Brain pericyte (primary cell): Measurements from ENCODE around the gene LPO.

ENCODE experiments used
- DNase-seq: peaks from one replicate; pipeline ENCODE4 v3.0.0-alpha.2; 2012; ENCODE audit warnings: low read depth, low spot score

The LPO gene

GRCh38 chr17:58303971-58304749, 65.8 kb downstream of the LPO start:
- no peak for DNase-seq

GRCh38 chr17:58304750-58305486, 66.5 kb downstream of the LPO start:
- DNase-seq: no peak

GRCh38 chr17:58305626-58306025, 67.2 kb downstream of the LPO start:
- no peak for DNase-seq

GRCh38 chr17:58306131-58306951, 68.0 kb downstream of the LPO start:
- no peak for DNase-seq

- no peak for DNase-seq
Observed at GRCh38 chr17:58307468-58308172, 69.2 kb downstream of the LPO start.

- DNase-seq: no peak
Observed at GRCh38 chr17:58308173-58308984, 70.0 kb downstream of the LPO start.

GRCh38 chr17:58308985-58309917, 70.9 kb downstream of the LPO start:
- DNase-seq: no peak

- DNase-seq: no peak
Observed at GRCh38 chr17:58309918-58310259, 71.5 kb downstream of the LPO start.

- no peak for DNase-seq
Observed at GRCh38 chr17:58310511-58311428, 72.4 kb downstream of the LPO start.

GRCh38 chr17:58311429-58311894, 73.1 kb downstream of the LPO start:
- DNase-seq: no peak

- DNase-seq: no peak
Observed at GRCh38 chr17:58312021-58312630, 73.7 kb downstream of the LPO start.

- DNase-seq: no peak
Observed at GRCh38 chr17:58312829-58313228, 74.4 kb downstream of the LPO start.

- no peak for DNase-seq
Observed at GRCh38 chr17:58313815-58314705, 75.7 kb downstream of the LPO start.

- no peak for DNase-seq
Observed at GRCh38 chr17:58314706-58315015, 76.3 kb downstream of the LPO start.

- no peak for DNase-seq
Observed at GRCh38 chr17:58315281-58315711, 76.9 kb downstream of the LPO start.

GRCh38 chr17:58315750-58316149, 77.4 kb downstream of the LPO start:
- no peak for DNase-seq

- no peak for DNase-seq
Observed at GRCh38 chr17:58316260-58316960, 78.0 kb downstream of the LPO start.
